Stomach (tissue), 9 donors: Measurements from ENCODE around the gene B9D2. TPM values are rescaled to one million over a fixed set of nuclear protein-coding genes. Genes with fewer than 3 reads are reported as not detected.

ENCODE experiments used
- DNase-seq, 2 donors: peaks; one replicate each; pipeline versions ENCODE4 v3.0.0 to v3.0.0-alpha.2; 2013 to 2019
- H3K27ac ChIP-seq, 5 donors: fragments of 200-600 bp in 4 of 5; sonication (generic) in 4 of 5; one replicate each; pipeline ENCODE4 v1.5.1; 2013 to 2019; ENCODE audit warnings: mild to moderate bottlenecking in 1 of 5, moderate library complexity in 1 of 5
- H3K27me3 ChIP-seq, 3 donors: fragments of 200-600 bp; sonication (generic); one replicate each; pipeline ENCODE4 v1.5.1; 2017 to 2019; ENCODE audit warnings: mixed run types in 1 of 3
- H3K36me3 ChIP-seq, 4 donors: fragments of 200-600 bp; sonication (generic); 1 replicate in 3 of 4; 2 replicates in 1 of 4; pipeline ENCODE4 v1.5.1; 2016 to 2019
- H3K4me1 ChIP-seq, 4 donors: fragments of 200-600 bp; sonication (generic); one replicate each; pipeline ENCODE4 v1.5.1; 2016 to 2019
- H3K4me3 ChIP-seq, 4 donors: fragments of 200-600 bp; sonication (generic) in 3 of 4; one replicate each; pipeline ENCODE4 v1.5.1; 2016 to 2019; ENCODE audit warnings: mild to moderate bottlenecking in 1 of 4
- H3K9me3 ChIP-seq, 4 donors: fragments of 200-600 bp; sonication (generic); one replicate each; pipeline ENCODE4 v1.5.1; 2016 to 2019
- EP300 ChIP-seq: sonication (generic); formaldehyde crosslinking; IDR thresholded peaks from one replicate; pipeline ENCODE4 v1.6.1; 2017; ENCODE audit warnings: antibody characterized with exemption
- POLR2A ChIP-seq, 4 donors: fragments of 450-650 bp; IDR thresholded peaks; one replicate each; pipeline ENCODE4 v1.6.1; 2016; ENCODE audit warnings: antibody characterized with exemption in 4 of 4, control low read depth in 2 of 4, mild to moderate bottlenecking in 1 of 4, moderate library complexity in 1 of 4
- POLR2AphosphoS5 ChIP-seq, 3 donors: sonication (generic); formaldehyde crosslinking; IDR thresholded peaks; one replicate each; pipeline ENCODE4 v1.6.1; 2016; ENCODE audit warnings: antibody characterized with exemption in 3 of 3
- WGBS, 5 donors: extraction: QIAGEN DNeasy Blood & Tissue Kit in 3 of 5; methylation state at CpG; one replicate each; pipeline versions ENCODE4 v1.1.5 to v1.1.7; 2013 to 2018; 5-methylcytosine and 5-hydroxymethylcytosine counted together
- intact Hi-C: fragments of 100-400 bp; cut with DNase I; formaldehyde crosslinking; loops from one replicate; pipeline ENCODE4 v1.15.1; 2023; ENCODE audit warnings: low total_unique reads
- polyA plus RNA-seq, 3 donors: library from polyadenylated mRNA; stranded (reverse); fragments of 200-250 nt; gene quantifications; one replicate each; pipeline ENCODE4 v1.2.3, GENCODE V29; 2013
- total RNA-seq, 5 donors: library from RNA; depleted of rRNA; stranded (reverse); fragments of >200 nt; gene quantifications; one replicate each; pipeline versions ENCODE4 v1.1.0 to v1.2.3, GENCODE V29; 2014 to 2016
- TF ChIP-seq, protein P1 (sequence below), 7 experiments: fragments of 450-650 bp in 4 of 7; fragments of 200-600 bp in 3 of 7; sonication (generic) in 3 of 7; IDR thresholded peaks; one replicate each; pipeline ENCODE4 v1.5.1; 2016 to 2019; ENCODE audit warnings: antibody characterized with exemption in 7 of 7, control low read depth in 2 of 7, mild to moderate bottlenecking in 1 of 7
- donor health status: healthy with polysubstance abuse.
- donor health status: Bipolar disorder and iron deficiency.
- donor health status: healthy.

Gene B9D2
- total and polyA plus RNA-seq, 8 donors: 0.58 to 20.3 (median 9.2) TPM; not detected in 1

DNA sequence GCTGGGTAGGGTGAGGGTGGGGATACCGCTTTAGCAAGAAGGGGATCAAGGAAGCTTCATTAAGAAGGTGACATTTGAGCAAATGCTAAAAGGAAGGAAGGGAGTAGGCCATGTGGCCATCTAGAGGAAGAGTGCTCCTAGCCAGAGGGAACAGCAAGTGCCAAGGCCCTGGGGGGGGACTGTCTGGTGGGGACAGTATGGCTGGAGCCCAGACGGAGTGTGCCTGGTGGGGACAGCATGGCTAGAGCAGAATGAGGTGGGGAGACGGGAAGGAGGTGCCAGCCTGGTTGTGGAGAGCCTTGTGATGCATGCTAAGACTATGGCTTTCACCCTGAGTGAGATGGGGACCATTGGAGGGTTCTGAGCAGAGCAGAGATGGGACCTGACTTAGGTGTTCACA, 8.1 kb downstream of the B9D2 start:
- intact Hi-C loops: no loop called here
- peaks cover 0 to 30% (median 20%) of the 10 kb centered on the region in 3 donors for H3K27me3 ChIP-seq

DNA sequence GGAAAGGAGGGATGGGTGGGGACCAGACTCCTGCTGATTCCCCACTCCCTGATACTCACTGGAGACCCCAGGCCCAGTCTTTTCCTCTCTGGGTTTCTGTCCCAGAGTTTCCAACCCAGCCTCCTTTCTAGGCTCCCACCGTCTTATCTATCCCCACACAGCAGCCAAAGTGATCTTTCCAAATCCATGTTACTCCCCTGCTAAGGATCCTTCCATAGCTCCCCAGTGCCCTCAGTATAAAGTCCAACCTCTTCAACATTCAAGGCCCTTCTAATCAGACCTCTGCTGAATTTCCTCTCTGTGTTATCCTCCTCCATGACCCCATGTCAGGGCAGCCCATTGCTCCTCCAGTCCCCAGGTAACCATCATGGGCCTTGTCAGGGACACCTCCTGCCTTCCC, 8.9 kb downstream of the B9D2 start:
- no peak for DNase-seq
- WGBS, 5 donors: 73 to 93% (median 89%) methylated on average over 1 of the region's 1 CpG
- Histone ChIP-seq H3K9me3 (no peaks in the 10 kb centered on the region), H3K27ac (peak overlapping the region in 1 of 5 donors; percentile 90), H3K27me3 (peaks cover 0 to 36% (median 20%) of the 10 kb centered on the region in 3 donors), H3K36me3 (no peaks in the 10 kb centered on the region), H3K4me3 (no peak overlapping the region), H3K4me1 (peaks cover 30 to 75% (median 47%) of the 10 kb centered on the region in 4 donors)
- intact Hi-C loops: no loop called here
- TF ChIP-seq, protein P1, sequence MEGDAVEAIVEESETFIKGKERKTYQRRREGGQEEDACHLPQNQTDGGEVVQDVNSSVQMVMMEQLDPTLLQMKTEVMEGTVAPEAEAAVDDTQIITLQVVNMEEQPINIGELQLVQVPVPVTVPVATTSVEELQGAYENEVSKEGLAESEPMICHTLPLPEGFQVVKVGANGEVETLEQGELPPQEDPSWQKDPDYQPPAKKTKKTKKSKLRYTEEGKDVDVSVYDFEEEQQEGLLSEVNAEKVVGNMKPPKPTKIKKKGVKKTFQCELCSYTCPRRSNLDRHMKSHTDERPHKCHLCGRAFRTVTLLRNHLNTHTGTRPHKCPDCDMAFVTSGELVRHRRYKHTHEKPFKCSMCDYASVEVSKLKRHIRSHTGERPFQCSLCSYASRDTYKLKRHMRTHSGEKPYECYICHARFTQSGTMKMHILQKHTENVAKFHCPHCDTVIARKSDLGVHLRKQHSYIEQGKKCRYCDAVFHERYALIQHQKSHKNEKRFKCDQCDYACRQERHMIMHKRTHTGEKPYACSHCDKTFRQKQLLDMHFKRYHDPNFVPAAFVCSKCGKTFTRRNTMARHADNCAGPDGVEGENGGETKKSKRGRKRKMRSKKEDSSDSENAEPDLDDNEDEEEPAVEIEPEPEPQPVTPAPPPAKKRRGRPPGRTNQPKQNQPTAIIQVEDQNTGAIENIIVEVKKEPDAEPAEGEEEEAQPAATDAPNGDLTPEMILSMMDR (IDR thresholded peaks at IDR 0.05): no peak
- no peak for TF ChIP-seq POLR2A (IDR thresholded peaks at IDR 0.05)
- no peak for TF ChIP-seq EP300
- TF ChIP-seq POLR2AphosphoS5 (IDR thresholded peaks at IDR 0.05): no peak

More for the DNA sequence above, 8.1 kb downstream of the B9D2 start:
- Histone ChIP-seq H3K9me3 (no peaks in the 10 kb centered on the region), H3K36me3 (no peaks in the 10 kb centered on the region), H3K4me1 (peaks cover 24 to 67% (median 40%) of the 10 kb centered on the region in 4 donors), H3K4me3 (no peak overlapping the region), H3K27ac (peak overlapping the region in 2 of 5 donors; percentile 7 to 20)
- 69 to 90% (median 75%) methylated on average over 3 of the region's 3 CpGs for WGBS, 5 donors
- TF ChIP-seq POLR2A (IDR thresholded peaks at IDR 0.05) (no peak), EP300 (no peak), POLR2AphosphoS5 (IDR thresholded peaks at IDR 0.05) (no peak)
- TF ChIP-seq, protein P1 (IDR thresholded peaks at IDR 0.05): no peak
- no peak for DNase-seq

DNA sequence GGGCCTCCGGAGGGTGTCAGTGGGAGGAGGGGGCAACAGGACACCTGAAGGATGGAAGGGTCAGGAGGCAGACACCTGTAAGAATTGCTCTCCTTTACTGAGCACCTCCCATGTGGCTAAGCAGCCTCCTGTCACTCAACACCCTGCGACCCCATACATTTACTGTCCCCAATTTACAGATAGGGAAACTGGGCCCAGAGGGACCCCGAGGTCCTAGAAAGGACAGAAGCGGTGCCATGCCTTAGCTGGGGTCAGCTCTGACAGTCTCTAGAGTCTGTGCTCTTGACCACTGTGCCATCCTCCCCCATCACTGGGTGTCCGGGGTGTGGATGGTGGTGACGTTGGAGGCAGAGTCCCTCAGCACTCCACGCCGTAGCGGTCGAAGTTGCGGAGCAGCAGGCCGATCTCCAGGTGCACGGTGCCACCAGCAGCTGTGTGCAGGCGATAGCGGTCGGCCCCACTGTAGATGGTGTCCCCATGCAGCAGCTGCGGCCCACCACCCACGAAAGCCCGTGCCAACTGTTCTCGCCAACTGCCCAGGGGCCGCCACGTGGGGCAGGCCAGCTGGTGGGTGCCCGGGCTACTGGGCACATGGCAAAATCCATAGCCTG, 9.5 kb downstream of the B9D2 start:
- TF ChIP-seq, protein P1 (IDR thresholded peaks at IDR 0.05): peak in 1 of 7 experiments; percentile 17
- no peak for TF ChIP-seq POLR2A (IDR thresholded peaks at IDR 0.05)
- WGBS, 5 donors: 85 to 94% (median 93%) methylated on average over 20 to 23 of the region's 23 CpGs
- no peak for DNase-seq
- peaks cover 0 to 36% (median 20%) of the 10 kb centered on the region in 3 donors for H3K27me3 ChIP-seq
- intact Hi-C loops: no loop called here
- H3K36me3 ChIP-seq: no peaks in the 10 kb centered on the region
- H3K27ac ChIP-seq: peak overlapping the region in 4 of 5 donors; percentile 81 to 91 (median 90)
- H3K4me3 ChIP-seq: peak overlapping the region; percentile 73 to 87 (median 84)
- H3K4me1 ChIP-seq: peaks cover 30 to 81% (median 48%) of the 10 kb centered on the region in 4 donors
- no peaks in the 10 kb centered on the region for H3K9me3 ChIP-seq

DNA sequence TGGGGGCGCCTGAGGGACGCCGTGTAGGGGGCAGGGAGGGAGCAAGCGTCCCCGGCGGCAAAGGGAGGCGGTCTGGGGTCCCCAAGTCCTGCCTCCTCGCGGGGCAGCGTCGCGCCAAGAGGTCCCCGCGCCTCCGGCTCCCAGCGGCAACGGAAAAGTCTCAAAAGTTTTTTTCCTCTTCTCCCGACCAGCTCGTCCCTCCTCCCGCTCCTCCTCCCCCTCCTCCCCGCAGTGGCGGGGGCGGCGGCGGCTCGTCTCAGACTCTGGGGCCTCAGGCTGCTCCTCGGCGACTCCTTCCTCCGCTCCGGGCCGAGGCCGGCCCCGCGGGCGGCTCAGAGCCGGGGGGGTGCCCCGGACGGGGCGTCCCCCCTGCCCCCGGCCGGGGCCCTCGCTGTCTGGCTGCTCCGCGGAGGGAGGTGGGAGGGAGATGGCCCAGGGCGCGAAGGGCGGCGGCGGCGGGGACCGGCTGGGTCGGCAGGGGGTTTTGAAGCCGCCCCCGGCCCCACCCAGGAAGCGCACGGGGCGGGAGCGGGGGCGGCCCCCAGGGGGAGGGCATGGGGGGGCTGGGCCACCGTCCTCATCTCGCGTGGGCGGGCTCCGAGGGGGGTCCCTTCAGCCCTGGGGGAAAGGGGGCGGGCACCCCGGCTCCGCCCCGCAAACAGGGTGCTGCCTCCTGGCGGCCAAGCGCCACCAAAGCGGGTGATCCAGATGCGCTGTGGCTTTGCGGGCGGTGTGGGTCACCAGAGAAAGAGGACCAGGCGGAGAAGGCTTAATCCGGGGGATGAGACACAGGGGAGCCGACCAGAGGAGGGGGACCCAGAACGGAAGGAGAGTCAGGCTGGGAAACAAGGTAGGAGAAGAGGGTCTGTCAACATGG, 10.2 kb downstream of the B9D2 start, which contains the start of gene TGFB1:
Gene TGFB1 (minus strand): TSS at position 457 of the 877 bp plus-strand sequence. CDS start 878 bp downstream, outside the sequence.
- Histone ChIP-seq H3K36me3 (no peaks in the 10 kb centered on the region), H3K27ac (peak within 1 kb of the TSS; percentile 73 to 91 (median 90)), H3K27me3 (peaks cover 0 to 36% (median 20%) of the 10 kb centered on the region in 3 donors), H3K4me3 (peak within 1 kb of the TSS; percentile 73 to 87 (median 84)), H3K9me3 (no peaks in the 10 kb centered on the region), H3K4me1 (peaks cover 30 to 88% (median 51%) of the 10 kb centered on the region in 4 donors)
- TF ChIP-seq, protein P1 (IDR thresholded peaks at IDR 0.05): peak in 5 of 7 experiments; percentile 66 to 94 (median 83)
- TF ChIP-seq POLR2AphosphoS5 (IDR thresholded peaks at IDR 0.05) (peak in 2 of 3 donors; percentile 49), EP300 (no peak)
- intact Hi-C loops: no loop called here
- peak; percentile 85 to 93 for DNase-seq
- WGBS, 5 donors: 0 to 3% (median 1%) methylated on average over 14 to 77 of the region's 78 CpGs
